HUDEP-2 (cell line): ENCODE results near the gene CCDC167.
A peak's percentile ranks its signal among the peaks of the same experiment; 100 is the strongest.
"Not testable (repeated sequence)": the region's sequence is repeated elsewhere in the genome, so short reads cannot be mapped to it uniquely, and the experiment has no call there.

Experiments used
- DNase-seq, 76 experiments: peaks; one replicate each; lab custom pipeline; 2025; ENCODE audit not compliant: unreplicated experiment in 76 of 76; lab: John Stamatoyannopoulos, UW

The CCDC167 gene

DNA sequence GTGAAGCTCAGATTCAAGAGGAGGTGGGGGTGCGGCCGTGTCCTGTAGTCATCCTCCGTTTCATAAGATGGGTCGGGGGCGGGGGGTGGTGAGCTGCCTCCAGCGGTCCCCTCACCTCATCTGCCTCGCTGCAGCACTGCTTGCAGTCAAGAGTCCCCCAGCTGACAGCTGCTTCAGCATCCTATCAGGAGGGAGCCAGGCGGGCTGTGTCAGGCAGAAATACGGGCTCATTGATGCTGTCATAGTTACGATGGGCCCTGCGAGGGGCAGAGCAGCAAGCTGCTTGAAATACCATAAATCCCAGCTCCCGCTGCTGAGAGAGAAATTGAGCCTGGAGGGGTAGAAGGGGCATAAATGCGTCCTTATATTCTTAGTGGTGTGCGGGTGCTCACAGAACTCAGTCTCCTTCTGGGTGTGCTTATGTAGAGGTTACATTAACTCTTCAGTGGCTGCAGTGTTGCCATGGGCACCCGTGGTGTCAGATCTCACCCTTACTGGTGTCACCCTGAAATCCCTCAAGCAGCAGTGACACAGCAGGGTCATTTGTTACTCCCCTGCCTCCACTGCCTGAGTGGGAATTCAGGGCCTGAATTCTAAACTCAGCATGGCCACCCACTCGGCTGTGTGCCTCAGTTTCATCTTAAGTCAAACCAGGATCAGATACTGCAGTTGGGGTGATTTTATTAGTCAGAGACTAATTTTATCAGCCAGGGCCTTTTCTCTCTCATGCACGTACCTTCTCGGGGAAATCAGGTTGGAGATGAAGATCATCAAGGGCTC, 21.8 kb downstream of the CCDC167 start:
- no peak for DNase-seq

DNA sequence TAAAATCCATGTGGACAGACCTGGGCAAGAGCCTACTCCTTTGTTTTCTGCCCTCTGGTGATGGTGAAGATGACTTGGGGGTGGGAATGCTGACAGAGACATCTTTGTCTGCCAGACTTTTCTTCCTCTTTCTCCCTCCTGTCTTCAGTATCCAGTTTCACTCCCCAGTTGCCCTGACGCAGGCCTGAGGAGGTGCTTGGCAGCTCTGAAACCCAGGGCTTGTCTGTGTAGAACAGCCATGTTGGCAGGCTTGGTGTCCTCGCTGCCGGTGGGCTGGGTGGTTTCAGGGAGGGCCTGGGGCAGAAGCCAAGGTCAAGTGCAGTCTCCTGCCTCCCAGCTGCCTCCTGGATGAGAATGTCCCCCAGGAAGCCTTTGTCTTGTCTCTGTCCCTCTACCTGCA, 22.5 kb downstream of the CCDC167 start:
- DNase-seq = no peak

DNA sequence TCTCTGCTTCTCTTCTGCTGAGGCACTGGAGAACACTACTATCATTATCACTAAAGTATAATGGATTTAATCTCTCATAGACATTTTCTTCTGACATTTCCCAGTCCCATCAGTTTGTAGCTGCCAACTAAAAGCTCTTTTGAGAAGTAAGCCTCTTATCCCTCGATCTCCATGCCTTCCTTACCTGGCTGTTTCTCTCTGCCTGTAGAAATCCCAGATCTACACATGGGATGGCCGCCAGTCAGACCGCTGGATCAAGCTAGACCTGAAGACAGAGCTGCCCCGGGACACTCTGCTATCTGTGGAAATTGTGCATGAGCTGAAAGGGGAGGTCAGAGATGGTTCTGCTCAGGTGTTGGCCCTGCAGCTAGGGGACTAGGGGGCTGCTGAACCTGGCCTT, 25.4 kb downstream of the CCDC167 start:
- no peak for DNase-seq

DNA sequence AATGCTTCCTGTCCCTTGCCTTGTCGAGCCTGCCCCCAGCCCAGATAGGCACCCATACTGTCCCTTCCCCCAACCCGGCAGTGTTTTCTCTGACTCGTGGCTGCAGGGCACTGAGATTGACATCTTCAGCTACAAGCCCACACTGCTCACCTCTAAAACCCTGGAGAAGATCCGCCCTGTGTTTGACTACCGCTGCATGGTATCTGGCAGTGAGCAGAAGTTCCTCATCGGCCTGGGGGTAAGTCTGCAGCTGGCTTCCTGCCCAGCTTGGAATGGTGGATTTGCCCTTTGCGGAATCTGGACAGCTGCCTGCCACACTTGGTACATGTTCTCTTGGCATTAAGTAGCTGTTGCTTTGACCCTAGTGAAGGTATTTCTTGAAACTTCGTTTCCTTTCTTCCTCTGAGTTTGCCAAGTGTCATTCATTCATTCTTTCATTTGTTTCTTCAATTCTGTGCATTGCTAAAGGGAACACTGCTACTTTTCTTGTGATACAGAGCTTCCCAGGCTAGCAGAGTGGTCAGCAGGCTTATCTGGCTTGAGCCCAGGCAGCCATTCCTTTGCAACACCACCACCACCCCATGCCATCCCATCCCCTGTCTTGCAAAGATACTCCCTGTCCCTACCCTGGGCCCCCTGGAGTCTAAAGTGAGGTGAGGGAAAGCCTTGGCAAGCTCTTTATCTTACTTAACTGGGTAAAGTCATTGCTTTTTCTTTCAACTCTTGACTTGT, 26.2 kb downstream of the CCDC167 start:
- DNase-seq = no peak

DNA sequence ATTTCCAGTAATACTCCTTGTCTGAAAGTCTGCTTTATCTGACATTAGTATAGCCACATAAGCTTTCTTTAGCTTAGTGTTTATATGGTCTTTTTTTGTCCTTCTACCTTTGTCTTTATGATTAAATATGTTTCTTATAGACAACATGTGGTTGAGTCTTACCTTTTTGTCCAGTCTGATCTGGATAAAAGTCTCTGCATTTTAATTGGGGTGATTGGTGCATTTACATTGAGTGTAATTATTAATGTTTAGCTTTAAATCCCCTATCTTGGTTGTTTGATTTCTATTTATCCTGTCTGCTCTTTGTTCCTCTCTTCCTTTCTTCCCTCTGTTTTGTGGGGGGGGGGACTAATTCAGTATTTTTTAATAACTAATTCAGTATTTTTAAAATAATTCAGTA, 32.0 kb downstream of the CCDC167 start:
- DNase-seq = no peak

DNA sequence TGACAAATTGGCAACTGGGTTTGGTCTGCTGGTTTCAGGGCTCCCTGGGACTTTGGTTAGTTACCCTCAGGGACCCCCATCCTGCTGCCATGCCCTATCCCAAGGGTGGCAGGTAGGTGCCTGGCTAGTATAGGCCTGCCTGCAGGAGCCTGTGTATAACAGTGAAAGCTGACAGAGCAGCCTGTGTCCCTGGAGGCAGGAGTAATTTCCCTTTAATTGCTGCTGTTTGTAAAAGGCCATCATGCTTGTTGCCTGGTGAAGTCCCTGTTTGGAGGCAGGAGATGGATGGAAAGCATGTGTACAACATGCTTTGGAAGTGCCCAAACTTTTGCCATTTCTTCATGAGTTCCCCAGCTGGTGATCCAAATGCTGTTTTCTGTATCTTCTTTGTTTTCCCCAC, 36.6 kb downstream of the CCDC167 start:
- no peak for DNase-seq

DNA sequence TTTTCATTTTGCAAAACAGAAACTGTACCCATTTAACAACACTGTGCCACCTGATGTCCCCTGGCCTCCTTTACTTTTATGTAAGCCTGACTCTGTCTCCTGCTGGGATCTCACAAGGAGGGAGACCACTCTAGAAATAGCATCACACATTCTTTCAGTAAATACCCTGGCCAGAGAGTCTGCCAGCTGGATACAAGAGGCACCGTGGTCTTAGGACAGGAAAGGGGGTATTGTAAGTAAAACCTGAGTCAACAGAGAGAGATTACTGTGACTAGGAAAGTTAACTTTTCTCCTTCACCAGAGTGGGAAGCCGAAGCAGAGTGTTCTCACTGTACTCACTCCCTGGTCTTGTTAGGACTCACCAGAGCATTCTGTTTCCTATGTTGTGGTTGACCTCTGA, 38.9 kb downstream of the CCDC167 start:
- DNase-seq = no peak

DNA sequence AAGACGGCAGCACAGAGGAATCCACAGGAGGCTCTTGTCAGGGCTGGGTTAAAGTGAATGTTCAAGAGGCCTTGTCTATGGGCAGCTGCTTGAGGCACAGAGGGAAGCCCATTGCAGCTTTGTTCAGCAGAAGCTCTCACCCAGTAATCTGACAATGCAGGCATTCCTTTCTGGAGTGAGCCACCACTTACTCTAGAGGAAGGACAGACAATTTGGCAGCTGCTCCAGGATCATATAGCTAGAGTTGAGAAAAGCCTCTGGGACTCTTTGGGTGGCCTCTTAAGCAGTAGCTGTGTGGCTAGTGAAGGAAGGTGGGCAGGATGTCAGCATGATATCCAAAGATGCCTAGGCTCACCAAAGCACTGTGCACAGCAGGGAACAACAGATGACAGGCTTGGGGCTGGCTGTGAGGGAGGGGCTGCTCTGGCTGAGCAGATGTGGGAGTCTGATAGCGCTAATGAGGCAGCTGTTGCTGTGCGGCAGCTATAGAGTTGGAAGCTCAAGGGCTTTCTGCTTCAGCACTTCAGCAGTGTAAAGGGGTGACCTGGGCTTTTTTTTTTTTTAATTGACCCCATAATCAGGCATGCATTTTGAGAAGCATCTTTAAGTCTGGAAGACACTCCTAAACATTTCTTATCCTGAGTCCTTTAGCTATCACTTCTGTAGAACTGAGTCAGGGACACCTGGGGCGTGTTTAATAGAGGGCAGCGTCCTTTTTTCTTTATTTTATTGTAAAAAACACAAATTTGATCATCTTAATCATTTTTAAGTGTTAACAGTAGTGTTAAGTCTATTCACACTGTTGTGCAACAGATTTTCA, 39.5 kb downstream of the CCDC167 start:
- peak in 75 of 76 experiments; percentile 47 to 97 (median 89) for DNase-seq

DNA sequence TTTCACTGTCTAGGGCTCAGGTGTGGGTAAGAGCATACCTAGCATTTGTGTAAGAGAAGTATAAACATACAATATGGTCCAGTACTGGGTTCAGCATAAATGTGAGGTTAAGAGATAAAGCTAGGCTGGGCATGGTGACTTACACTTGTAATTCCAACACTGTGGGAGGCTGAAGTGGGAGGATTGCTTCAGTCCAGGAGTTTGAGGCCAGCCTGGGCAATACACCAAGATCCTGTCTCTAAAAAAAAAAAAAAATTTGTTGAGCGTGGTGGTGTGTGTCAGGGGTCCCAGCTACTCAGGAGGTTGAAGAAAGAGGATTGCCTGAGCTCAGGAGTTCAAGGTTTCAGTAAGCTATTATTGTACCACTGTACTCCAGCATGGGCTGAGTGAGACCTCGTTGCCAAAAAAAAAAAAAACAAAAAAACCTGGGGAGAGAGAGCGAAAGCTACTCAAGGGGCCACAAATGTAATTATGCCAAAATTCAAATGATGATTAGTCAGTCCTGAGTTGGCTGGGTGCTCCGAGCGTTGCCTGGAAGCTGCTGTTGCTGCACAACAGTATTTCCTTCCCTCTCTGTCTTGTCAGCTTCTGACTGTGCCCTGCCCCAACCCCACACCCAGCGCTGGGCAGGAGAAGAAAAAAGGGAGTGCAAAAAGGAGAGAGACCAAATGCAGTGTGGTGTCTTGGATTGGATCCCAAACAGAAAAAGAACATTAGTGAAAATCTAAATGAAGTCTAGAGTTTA, 42.7 kb downstream of the CCDC167 start:
- DNase-seq = no peak

DNA sequence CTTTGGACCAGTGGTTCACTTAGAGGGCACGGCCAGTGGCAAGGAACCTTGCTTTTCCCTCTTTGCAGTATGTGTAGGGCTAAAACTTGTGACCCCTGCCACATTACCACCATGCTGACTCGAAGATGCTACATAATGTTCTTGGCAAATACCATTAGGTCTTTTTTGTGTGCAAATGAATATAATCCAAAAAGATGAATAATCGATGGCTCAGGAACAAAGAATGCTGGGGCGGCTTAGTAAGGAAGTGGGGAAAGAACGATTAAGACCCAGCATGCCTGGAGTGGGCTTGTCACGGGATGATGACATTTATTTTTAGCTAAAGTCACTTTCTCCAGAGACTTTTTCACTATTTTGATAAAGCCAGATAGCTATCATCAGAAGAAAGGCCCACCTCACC, 43.6 kb downstream of the CCDC167 start:
- no peak for DNase-seq

DNA sequence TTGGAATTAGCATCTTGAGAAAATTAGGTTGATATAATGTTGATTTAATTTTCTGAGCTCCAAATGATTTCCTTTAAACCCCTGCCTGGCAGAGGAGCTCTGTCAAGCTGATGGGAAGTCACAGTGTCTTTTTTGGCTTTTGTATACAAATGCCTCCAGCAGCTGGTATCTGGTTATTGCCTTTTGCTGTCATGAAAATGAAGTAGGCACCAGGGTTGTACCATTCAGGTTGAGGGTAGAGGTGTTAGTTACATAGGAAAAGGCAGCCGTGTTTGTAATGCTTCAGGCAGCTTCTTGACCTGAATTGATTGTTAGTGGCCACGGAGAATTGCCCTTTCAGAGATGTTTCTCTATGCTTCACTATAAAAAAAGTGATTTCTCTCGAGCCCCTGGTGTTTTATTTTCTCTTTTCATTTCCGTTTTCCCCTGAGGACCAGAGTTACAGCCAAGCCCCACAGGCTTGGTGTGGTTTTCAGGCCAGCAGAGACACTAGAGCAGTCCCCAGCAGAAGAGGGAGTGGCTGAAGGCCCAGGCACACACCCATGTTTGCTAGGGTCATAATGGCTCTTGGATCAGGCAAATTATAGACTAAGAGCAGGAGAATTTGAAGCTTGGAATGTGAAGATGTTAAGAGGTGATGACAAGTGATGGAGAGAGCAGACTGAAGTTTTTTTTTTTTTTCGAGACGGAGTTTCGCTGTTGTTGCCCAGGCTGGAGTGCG, 45.1 kb downstream of the CCDC167 start:
- DNase-seq = peak in 1 of 76 experiments; percentile 25

DNA sequence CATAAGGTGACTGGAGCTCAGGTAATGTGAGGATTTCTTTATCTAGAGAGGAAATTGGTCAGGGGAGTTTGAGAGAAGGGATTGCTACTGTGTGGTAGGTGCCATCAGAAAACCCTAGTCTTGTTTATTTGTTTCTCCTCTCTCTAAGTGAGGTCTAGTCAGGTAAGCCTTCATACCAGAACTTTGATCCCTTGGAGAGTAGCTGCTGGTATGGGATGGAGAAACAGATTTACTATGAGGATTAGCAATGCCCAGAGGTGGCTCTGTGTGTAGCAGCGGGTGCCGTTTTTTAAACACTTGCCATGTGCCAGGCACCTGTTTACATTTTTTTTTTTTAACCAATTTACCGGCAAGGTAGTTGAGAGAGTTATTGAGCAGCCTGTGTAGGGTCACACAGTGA, 47.2 kb downstream of the CCDC167 start:
- DNase-seq = no peak

DNA sequence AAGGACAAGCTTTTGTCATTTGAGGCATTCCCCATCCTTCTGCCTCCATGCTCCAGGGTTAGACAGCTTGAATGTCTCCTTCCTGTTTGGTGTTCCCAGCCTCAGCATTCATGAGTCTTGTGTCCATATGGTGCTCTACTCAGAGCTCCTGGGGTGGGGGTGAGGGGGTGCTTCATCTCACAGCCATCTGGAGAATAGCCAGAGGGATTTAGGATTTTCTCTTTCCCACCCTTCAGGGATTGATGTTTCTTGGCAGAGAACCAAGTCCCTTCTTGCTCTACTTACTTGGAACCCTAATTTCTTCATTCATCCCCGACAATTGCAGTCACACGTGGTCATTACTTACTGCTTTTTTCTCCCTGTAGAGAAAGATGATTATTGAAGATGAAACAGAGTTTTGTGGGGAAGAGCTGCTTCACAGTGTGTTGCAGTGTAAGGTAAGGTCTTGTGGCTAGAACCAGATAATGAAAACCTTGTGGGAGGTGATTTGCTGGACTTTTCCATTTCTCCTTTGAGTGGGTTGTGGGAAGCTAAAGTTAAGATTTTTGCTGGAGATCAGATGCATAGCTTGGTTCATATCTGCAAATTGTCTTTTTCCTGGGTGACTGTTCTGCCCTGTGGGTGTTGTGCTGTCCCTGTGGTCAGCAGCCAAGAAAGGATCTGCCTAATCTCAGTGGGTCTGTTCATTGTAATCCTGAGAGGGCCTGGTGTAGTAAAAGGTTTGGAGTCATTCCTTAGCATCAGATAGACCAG, 48.1 kb downstream of the CCDC167 start:
- no peak for DNase-seq

DNA sequence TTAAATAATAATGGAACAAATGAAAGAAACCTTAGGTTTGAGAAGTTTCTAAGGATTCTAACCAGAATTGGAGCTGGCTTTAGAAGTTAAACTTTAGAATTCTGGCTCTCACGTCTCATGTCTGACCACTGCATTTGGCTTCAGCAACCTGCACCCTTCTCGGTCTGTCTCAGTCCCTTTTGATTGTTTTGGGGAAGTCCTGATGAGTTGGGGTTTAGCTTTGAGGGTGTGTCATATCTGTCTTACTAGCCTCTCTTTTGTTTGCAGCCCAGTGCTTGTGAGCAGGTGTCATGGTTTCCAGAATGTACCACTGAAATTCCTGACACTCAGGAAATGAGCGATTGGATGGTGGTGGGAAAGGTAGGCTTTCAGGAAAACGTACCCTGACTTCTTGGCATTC, 49.7 kb downstream of the CCDC167 start:
- no peak for DNase-seq

DNA sequence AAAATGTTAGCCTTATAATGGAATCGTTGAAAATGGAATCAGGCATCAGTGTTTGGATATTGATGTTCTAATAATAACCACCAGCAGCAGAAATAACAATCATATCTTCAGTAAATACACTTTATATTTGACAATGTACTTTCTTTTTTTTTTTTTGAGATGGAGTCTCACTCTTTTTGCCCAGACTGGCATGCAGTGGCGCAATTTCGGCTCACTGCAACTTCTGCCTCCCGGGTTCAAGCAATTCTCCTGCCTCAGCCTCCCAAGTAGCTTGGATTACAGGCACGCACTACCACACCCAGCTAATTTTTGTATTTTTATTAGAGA, 56.5 kb downstream of the CCDC167 start:
- not testable (repeated sequence) for DNase-seq

DNA sequence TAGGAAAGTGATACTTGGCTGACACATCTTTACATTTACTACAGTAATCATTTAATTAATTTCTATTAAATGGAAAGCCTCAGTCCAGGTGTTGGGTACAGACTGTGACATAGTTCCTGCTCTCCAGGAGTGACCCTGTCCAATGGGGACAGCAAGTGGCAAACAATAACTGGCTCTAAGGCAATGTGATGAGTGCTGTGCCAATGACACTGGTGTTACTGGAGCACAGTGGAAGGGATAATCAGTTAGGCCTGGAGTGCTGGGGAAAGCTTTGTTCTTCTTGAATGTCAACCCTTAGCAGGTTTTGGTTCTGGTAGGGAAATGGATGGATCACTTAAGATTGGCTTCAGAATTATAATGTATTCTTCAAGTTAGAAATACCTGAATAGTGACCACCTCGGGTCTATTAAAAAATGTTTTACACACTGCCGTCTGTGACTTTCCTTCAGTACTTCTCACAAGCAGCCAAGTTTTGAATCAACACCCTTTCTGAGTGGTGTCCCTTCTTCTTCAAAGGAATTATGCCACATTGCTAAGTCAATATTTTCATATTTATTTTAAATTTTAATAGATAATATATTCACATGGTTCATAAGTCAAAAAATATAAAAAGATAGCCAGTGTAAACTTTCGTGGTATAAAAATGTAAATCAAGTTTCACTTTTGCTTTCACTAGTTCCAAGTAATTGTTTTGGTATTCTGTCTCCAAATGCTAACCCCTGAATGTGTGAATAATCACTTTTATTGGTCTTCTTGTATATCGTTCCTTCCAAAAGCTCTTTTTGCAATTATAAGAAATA, 57.1 kb downstream of the CCDC167 start:
- DNase-seq = no peak

DNA sequence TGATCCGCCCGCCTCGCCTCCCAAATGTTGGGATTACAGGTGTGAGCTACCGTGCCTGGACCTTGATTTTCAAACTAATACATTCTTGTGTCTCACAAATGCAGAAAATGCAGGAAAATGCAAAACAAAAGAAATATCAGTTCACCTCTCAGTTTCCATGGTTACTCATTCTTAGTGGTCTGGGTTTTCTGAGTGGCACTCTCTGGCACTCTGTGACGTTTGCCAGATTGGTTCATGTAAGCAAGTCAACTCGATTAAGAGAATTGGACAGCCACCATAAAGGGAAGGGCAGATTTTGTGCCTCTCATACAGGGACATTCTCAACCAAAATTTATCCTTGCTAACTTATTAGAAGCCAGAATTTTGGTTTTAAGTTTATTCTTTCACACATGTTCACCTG, 58.0 kb downstream of the CCDC167 start:
- no peak for DNase-seq

DNA sequence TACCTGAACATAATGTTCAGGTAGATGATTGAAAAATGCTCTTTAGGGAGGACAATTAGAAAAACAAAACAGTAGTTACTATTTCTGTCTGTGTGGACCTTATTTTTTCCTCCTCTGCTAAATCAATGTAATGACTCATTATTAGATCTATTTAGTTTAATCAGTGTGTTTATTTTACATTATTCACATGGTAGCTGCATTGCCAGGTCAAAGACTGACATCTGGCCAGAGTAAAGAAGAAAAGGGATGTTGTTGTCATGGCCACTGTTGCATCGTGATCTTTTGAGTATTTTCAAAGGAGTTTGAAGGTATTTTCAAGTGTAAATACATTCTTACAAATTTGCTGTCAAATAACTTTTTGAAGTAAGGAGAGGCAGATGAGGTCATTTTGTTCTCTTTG, 60.8 kb downstream of the CCDC167 start:
- no peak for DNase-seq

DNA sequence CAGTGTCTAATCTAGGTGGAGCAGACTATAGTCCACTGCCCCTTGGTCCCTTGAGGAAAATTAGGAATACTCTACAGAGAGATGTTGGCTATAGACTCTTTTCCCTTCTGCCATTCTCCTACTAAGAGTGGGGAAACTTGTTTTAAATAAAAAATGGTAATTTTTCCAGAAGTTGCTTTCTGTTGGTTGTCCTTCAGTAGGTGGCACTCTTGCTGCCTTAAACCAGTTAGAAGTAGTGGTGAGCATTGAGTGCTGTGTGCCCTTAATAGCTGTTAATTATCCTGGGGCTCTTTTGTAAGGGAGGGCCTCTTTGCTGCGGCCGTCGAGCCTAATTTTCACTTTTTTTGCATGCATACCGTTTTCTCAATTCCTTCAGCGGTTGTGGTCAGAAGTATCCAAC, 63.9 kb downstream of the CCDC167 start:
- DNase-seq = peak in 3 of 76 experiments; percentile 19 to 30 (median 25)
